HCT116 (cell line): ENCODE measurements around the gene TACC2.

Experiments
- CEBPB ChIP-seq: IDR thresholded peaks from 2 replicates; pipeline ENCODE4 v1.6.1; 2012; ENCODE audit warnings: low read depth
- EZH2 ChIP-seq: fragments of 200-600 bp; sonication (generic); IDR thresholded peaks from 2 replicates; pipeline ENCODE4 v1.6.1; 2017; ENCODE audit warnings: antibody characterized with exemption, mixed run types
- EZH2phosphoT487 ChIP-seq: fragments of 200-600 bp; IDR thresholded peaks from 2 replicates; pipeline ENCODE4 v1.6.1; 2018; ENCODE audit warnings: antibody characterized with exemption, borderline replicate concordance
- POLR2A ChIP-seq: IDR thresholded peaks from 2 replicates; pipeline ENCODE4 v1.7.0; 2011; ENCODE audit warnings: borderline replicate concordance; ENCODE audit not compliant: insufficient read depth, insufficient read length; ENCODE audit errors: extremely low read depth
- POLR2AphosphoS5 ChIP-seq: IDR thresholded peaks from 2 replicates; pipeline ENCODE4 v1.6.1; 2011; ENCODE audit warnings: mild to moderate bottlenecking, low read depth, low read length, moderate library complexity
- RAD21 ChIP-seq: IDR thresholded peaks from 2 replicates; pipeline ENCODE4 v1.6.1; 2012; ENCODE audit warnings: low read depth, mild to moderate bottlenecking
- YY1 ChIP-seq: IDR thresholded peaks from 2 replicates; pipeline ENCODE4 v1.6.1; 2011; ENCODE audit warnings: low read length, low read depth, moderate library complexity, mild to moderate bottlenecking; ENCODE audit not compliant: insufficient replicate concordance; ENCODE audit errors: extremely low read depth
- ZNF274 ChIP-seq: fragments of 200-500 bp; sonication (Bioruptor generic); IDR thresholded peaks from 2 replicates; pipeline ENCODE4 v1.6.1; 2014; ENCODE audit warnings: mild to moderate bottlenecking, low read depth, low read length, inconsistent platforms
- TF ChIP-seq, protein P1 (sequence below): IDR thresholded peaks from 2 replicates; pipeline ENCODE4 v1.6.1; 2012
- TF ChIP-seq, protein P2 (sequence below), 3 experiments: fragments of 200-600 bp in 1 of 3; sonication (generic) in 1 of 3; IDR thresholded peaks in 2 of 3; conservative IDR thresholded peaks in 1 of 3; 2 replicates each; pipeline ENCODE4 v1.5.1; 2012 to 2017; ENCODE audit warnings: low read depth in 2 of 3, low read length in 2 of 3, antibody characterized with exemption in 1 of 3, borderline replicate concordance in 1 of 3, control low read depth in 1 of 3, mild to moderate bottlenecking in 1 of 3, mixed read lengths in 1 of 3, mixed run types in 1 of 3, moderate library complexity in 1 of 3; ENCODE audit not compliant: insufficient read depth in 1 of 3
- TF ChIP-seq, protein P3 (sequence below): IDR thresholded peaks from 2 replicates; pipeline ENCODE4 v1.6.1; 2012; ENCODE audit warnings: low read depth
- TF ChIP-seq, protein P4 (sequence below): IDR thresholded peaks from 2 replicates; pipeline ENCODE4 v1.6.1; 2011; ENCODE audit warnings: mild to moderate bottlenecking, low read length, moderate library complexity; ENCODE audit not compliant: insufficient replicate concordance; ENCODE audit errors: extremely low read depth

DNA sequence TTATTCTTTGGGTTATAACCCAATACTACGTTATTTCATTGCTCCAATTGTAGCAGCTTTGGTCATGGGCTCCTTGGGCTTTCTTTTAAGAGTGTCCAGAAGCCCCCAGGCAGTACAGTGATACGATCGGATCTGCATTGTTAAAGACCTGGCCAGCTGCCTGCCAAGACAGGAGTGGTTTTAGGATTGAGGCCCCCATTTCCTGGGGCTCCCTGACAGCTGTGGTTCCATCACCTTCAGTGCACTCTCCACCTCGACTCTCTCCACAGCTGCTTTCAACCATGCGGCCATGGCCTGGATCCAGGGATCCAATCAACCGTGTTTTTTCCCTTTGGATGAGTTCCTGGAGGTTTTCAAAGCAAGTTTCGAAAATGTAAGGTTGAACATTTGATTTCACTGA is 158.7 kb downstream of the TACC2 start:
- TF ChIP-seq, protein P1, sequence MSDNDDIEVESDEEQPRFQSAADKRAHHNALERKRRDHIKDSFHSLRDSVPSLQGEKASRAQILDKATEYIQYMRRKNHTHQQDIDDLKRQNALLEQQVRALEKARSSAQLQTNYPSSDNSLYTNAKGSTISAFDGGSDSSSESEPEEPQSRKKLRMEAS, result no peak
- TF ChIP-seq RAD21 (no peak), ZNF274 (no peak), POLR2A (no peak), EZH2 (no peak), CEBPB (no peak), YY1 (no peak), EZH2phosphoT487 (no peak), POLR2AphosphoS5 (no peak)
- TF ChIP-seq, protein P2, sequence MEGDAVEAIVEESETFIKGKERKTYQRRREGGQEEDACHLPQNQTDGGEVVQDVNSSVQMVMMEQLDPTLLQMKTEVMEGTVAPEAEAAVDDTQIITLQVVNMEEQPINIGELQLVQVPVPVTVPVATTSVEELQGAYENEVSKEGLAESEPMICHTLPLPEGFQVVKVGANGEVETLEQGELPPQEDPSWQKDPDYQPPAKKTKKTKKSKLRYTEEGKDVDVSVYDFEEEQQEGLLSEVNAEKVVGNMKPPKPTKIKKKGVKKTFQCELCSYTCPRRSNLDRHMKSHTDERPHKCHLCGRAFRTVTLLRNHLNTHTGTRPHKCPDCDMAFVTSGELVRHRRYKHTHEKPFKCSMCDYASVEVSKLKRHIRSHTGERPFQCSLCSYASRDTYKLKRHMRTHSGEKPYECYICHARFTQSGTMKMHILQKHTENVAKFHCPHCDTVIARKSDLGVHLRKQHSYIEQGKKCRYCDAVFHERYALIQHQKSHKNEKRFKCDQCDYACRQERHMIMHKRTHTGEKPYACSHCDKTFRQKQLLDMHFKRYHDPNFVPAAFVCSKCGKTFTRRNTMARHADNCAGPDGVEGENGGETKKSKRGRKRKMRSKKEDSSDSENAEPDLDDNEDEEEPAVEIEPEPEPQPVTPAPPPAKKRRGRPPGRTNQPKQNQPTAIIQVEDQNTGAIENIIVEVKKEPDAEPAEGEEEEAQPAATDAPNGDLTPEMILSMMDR (IDR thresholded peaks at IDR 0.05 in 2 of 3, conservative IDR thresholded peaks at IDR 0.05 in 1 of 3; ENCODE audit: borderline replicate concordance in 1 of 3, insufficient read depth in 1 of 3, low read depth in 2 of 3, low read length in 2 of 3), result no peak
- TF ChIP-seq, protein P3, sequence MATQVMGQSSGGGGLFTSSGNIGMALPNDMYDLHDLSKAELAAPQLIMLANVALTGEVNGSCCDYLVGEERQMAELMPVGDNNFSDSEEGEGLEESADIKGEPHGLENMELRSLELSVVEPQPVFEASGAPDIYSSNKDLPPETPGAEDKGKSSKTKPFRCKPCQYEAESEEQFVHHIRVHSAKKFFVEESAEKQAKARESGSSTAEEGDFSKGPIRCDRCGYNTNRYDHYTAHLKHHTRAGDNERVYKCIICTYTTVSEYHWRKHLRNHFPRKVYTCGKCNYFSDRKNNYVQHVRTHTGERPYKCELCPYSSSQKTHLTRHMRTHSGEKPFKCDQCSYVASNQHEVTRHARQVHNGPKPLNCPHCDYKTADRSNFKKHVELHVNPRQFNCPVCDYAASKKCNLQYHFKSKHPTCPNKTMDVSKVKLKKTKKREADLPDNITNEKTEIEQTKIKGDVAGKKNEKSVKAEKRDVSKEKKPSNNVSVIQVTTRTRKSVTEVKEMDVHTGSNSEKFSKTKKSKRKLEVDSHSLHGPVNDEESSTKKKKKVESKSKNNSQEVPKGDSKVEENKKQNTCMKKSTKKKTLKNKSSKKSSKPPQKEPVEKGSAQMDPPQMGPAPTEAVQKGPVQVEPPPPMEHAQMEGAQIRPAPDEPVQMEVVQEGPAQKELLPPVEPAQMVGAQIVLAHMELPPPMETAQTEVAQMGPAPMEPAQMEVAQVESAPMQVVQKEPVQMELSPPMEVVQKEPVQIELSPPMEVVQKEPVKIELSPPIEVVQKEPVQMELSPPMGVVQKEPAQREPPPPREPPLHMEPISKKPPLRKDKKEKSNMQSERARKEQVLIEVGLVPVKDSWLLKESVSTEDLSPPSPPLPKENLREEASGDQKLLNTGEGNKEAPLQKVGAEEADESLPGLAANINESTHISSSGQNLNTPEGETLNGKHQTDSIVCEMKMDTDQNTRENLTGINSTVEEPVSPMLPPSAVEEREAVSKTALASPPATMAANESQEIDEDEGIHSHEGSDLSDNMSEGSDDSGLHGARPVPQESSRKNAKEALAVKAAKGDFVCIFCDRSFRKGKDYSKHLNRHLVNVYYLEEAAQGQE, result no peak
- TF ChIP-seq, protein P4, sequence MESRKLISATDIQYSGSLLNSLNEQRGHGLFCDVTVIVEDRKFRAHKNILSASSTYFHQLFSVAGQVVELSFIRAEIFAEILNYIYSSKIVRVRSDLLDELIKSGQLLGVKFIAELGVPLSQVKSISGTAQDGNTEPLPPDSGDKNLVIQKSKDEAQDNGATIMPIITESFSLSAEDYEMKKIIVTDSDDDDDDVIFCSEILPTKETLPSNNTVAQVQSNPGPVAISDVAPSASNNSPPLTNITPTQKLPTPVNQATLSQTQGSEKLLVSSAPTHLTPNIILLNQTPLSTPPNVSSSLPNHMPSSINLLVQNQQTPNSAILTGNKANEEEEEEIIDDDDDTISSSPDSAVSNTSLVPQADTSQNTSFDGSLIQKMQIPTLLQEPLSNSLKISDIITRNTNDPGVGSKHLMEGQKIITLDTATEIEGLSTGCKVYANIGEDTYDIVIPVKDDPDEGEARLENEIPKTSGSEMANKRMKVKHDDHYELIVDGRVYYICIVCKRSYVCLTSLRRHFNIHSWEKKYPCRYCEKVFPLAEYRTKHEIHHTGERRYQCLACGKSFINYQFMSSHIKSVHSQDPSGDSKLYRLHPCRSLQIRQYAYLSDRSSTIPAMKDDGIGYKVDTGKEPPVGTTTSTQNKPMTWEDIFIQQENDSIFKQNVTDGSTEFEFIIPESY, result no peak
